ENCODE results near the gene PLEKHM3. TPM values are rescaled to one million over a fixed set of nuclear protein-coding genes. Genes with fewer than 3 reads are reported as not detected.

Gene PLEKHM3
- total and polyA plus RNA-seq, 2 donors: 8.2 to 8.8 TPM

- no peaks in the 10 kb centered on the region for H3K4me1 ChIP-seq (ENCODE audit: control insufficient read depth in 2 of 2, insufficient read depth in 2 of 2, low read length in 2 of 2)
- H3K36me3 ChIP-seq (ENCODE audit: control insufficient read depth in 2 of 2, insufficient read depth in 2 of 2, low read length in 1 of 2): no peaks in the 10 kb centered on the region
- no peak for DNase-seq (ENCODE audit: low read depth in 6 of 9, low spot score in 9 of 9)
- H3K9me3 ChIP-seq (ENCODE audit: control insufficient read depth in 2 of 2, insufficient read depth in 1 of 2, low read length in 1 of 2): no peaks in the 10 kb centered on the region
- H3K4me3 ChIP-seq (ENCODE audit: low read length in 2 of 2): no peak overlapping the region
- WGBS: 97% methylated on average over 6 of the region's 6 CpGs
- H3K27me3 ChIP-seq (ENCODE audit: control insufficient read depth in 2 of 2, insufficient read depth in 1 of 2, low read length in 1 of 2): no peaks in the 10 kb centered on the region
- no peak overlapping the region for H3K27ac ChIP-seq (ENCODE audit: low read depth in 1 of 2, low read length in 1 of 2)
Observed at GRCh38 chr2:207896525-207897285, 128.6 kb downstream of the PLEKHM3 start.

DNA sequence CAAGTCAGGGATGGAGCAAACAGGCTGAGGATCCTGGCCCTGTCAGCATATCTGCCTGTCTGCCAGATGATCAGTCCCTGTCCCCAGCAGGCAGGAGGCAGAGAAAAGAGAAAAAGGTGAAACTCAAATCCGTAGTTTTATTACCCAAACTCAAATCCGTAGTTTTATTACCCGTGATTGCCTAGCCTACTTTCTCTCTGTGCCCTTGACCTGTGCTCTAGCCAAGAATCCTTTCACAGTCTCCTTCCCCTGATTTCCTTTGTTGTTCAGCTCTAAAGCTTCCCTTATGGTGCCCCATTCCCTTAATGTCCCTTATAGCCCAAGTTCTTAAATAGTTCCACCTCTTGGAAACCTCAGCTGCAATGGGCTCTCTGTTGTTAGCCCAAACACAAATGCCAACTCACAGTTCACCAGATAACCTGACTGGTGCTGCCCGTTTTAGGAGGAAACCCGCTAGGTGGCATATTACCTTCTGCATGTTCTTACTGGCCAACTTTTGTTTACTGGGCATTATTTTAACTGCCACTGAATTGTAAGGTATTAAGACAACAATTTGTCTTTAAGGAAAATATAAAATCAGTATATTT is 130.0 kb downstream of the PLEKHM3 start:
- H3K27ac ChIP-seq (ENCODE audit: low read depth in 1 of 2, low read length in 1 of 2): no peak overlapping the region
- no peak overlapping the region for H3K4me3 ChIP-seq (ENCODE audit: low read length in 2 of 2)
- no peaks in the 10 kb centered on the region for H3K36me3 ChIP-seq (ENCODE audit: control insufficient read depth in 2 of 2, insufficient read depth in 2 of 2, low read length in 1 of 2)
- H3K9me3 ChIP-seq (ENCODE audit: control insufficient read depth in 2 of 2, insufficient read depth in 1 of 2, low read length in 1 of 2): no peaks in the 10 kb centered on the region
- DNase-seq (ENCODE audit: low read depth in 6 of 9, low spot score in 9 of 9): no peak
- 98% methylated on average over 5 of the region's 5 CpGs for WGBS
- H3K27me3 ChIP-seq (ENCODE audit: control insufficient read depth in 2 of 2, insufficient read depth in 1 of 2, low read length in 1 of 2): no peaks in the 10 kb centered on the region
- H3K4me1 ChIP-seq (ENCODE audit: control insufficient read depth in 2 of 2, insufficient read depth in 2 of 2, low read length in 2 of 2): no peaks in the 10 kb centered on the region

GRCh38 chr2:207892716-207893402 is 132.5 kb downstream of the PLEKHM3 start:
- no peak for DNase-seq (ENCODE audit: low read depth in 6 of 9, low spot score in 9 of 9)
- H3K27me3 ChIP-seq (ENCODE audit: control insufficient read depth in 2 of 2, insufficient read depth in 1 of 2, low read length in 1 of 2): no peaks in the 10 kb centered on the region
- no peaks in the 10 kb centered on the region for H3K9me3 ChIP-seq (ENCODE audit: control insufficient read depth in 2 of 2, insufficient read depth in 1 of 2, low read length in 1 of 2)
- 88% methylated on average over 7 of the region's 7 CpGs for WGBS
- no peak overlapping the region for H3K27ac ChIP-seq (ENCODE audit: low read depth in 1 of 2, low read length in 1 of 2)
- no peaks in the 10 kb centered on the region for H3K4me1 ChIP-seq (ENCODE audit: control insufficient read depth in 2 of 2, insufficient read depth in 2 of 2, low read length in 2 of 2)
- no peaks in the 10 kb centered on the region for H3K36me3 ChIP-seq (ENCODE audit: control insufficient read depth in 2 of 2, insufficient read depth in 2 of 2, low read length in 1 of 2)
- no peak overlapping the region for H3K4me3 ChIP-seq (ENCODE audit: low read length in 2 of 2)

GRCh38 chr2:207891086-207891844 is 134.1 kb downstream of the PLEKHM3 start:
- no peak for DNase-seq (ENCODE audit: low read depth in 6 of 9, low spot score in 9 of 9)
- Histone ChIP-seq H3K4me3 (ENCODE audit: low read length in 2 of 2) (no peak overlapping the region), H3K36me3 (ENCODE audit: control insufficient read depth in 2 of 2, insufficient read depth in 2 of 2, low read length in 1 of 2) (no peaks in the 10 kb centered on the region), H3K9me3 (ENCODE audit: control insufficient read depth in 2 of 2, insufficient read depth in 1 of 2, low read length in 1 of 2) (no peaks in the 10 kb centered on the region), H3K27me3 (ENCODE audit: control insufficient read depth in 2 of 2, insufficient read depth in 1 of 2, low read length in 1 of 2) (no peaks in the 10 kb centered on the region), H3K4me1 (ENCODE audit: control insufficient read depth in 2 of 2, insufficient read depth in 2 of 2, low read length in 2 of 2) (no peaks in the 10 kb centered on the region), H3K27ac (ENCODE audit: low read depth in 1 of 2, low read length in 1 of 2) (no peak overlapping the region)
- WGBS: 98% methylated on average over 4 of the region's 4 CpGs

DNA sequence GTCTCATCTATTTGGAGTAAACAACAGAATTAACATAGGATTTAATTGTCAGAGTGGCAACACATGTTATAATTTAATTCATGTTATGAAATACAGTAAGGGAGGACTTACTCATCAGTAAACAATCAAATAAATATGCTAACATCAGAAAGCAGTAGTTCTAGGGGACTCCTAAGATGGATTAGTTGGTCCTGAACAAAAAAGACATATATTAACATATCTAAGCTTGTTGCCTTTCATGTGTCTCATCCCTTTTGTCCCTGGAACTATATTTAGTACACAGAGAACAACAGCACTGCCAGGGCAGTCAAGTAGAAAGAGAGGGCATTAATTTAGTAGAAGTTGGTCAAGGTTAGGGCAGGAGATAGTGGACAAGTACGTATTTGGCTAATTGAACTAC is 137.8 kb downstream of the PLEKHM3 start:
- no peak for DNase-seq (ENCODE audit: low read depth in 6 of 9, low spot score in 9 of 9)
- no peaks in the 10 kb centered on the region for H3K27me3 ChIP-seq (ENCODE audit: control insufficient read depth in 2 of 2, insufficient read depth in 1 of 2, low read length in 1 of 2)
- H3K4me1 ChIP-seq (ENCODE audit: control insufficient read depth in 2 of 2, insufficient read depth in 2 of 2, low read length in 2 of 2): no peaks in the 10 kb centered on the region
- 95% methylated on average over 1 of the region's 1 CpG for WGBS
- H3K9me3 ChIP-seq (ENCODE audit: control insufficient read depth in 2 of 2, insufficient read depth in 1 of 2, low read length in 1 of 2): no peaks in the 10 kb centered on the region
- H3K4me3 ChIP-seq (ENCODE audit: low read length in 2 of 2): no peak overlapping the region
- no peak overlapping the region for H3K27ac ChIP-seq (ENCODE audit: low read depth in 1 of 2, low read length in 1 of 2)
- no peaks in the 10 kb centered on the region for H3K36me3 ChIP-seq (ENCODE audit: control insufficient read depth in 2 of 2, insufficient read depth in 2 of 2, low read length in 1 of 2)

DNA sequence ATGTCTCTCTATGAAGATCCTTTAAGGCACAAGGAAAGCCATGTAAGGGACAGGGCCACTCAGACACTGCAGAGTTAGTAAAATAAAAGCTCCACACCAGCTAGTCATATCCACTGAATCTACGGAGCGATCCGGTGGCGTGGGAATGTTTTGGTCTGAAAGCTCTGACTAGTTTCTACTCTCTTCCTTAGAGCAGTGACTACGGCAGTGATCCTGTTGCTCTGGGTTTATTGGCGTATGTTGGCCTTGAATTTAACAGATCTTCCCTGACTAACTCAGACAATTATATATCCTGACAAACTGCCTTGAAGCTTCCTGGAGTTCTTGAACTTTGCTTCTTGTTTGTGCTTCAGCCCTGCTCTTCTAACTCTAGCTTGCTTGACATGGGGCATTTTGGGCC is 140.3 kb downstream of the PLEKHM3 start:
- H3K4me1 ChIP-seq (ENCODE audit: control insufficient read depth in 2 of 2, insufficient read depth in 2 of 2, low read length in 2 of 2): no peaks in the 10 kb centered on the region
- no peak for DNase-seq (ENCODE audit: low read depth in 6 of 9, low spot score in 9 of 9)
- no peaks in the 10 kb centered on the region for H3K9me3 ChIP-seq (ENCODE audit: control insufficient read depth in 2 of 2, insufficient read depth in 1 of 2, low read length in 1 of 2)
- no peak overlapping the region for H3K4me3 ChIP-seq (ENCODE audit: low read length in 2 of 2)
- H3K27ac ChIP-seq (ENCODE audit: low read depth in 1 of 2, low read length in 1 of 2): no peak overlapping the region
- no peaks in the 10 kb centered on the region for H3K27me3 ChIP-seq (ENCODE audit: control insufficient read depth in 2 of 2, insufficient read depth in 1 of 2, low read length in 1 of 2)
- no peaks in the 10 kb centered on the region for H3K36me3 ChIP-seq (ENCODE audit: control insufficient read depth in 2 of 2, insufficient read depth in 2 of 2, low read length in 1 of 2)
- WGBS: 99% methylated on average over 6 of the region's 6 CpGs

DNA sequence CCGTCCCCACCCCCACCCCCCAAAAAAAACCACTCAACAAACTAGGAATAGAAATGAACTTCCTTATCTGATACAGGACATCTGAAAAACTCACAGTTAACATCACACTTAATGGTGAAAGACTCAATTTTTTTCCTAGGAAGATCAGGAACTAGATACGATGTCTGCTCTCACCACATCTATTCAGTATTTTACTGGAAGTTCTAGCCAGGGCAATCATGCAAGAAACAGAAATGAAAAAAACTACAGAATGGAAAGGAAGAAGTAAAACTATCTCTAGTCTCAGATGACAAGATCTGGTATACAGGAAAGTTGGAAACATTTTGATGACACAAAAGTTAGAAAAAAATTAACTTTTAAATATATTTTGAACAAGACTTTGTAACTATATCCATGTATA is 141.2 kb downstream of the PLEKHM3 start:
- DNase-seq (ENCODE audit: low read depth in 6 of 9, low spot score in 9 of 9): no peak
- H3K27me3 ChIP-seq (ENCODE audit: control insufficient read depth in 2 of 2, insufficient read depth in 1 of 2, low read length in 1 of 2): no peaks in the 10 kb centered on the region

DNA sequence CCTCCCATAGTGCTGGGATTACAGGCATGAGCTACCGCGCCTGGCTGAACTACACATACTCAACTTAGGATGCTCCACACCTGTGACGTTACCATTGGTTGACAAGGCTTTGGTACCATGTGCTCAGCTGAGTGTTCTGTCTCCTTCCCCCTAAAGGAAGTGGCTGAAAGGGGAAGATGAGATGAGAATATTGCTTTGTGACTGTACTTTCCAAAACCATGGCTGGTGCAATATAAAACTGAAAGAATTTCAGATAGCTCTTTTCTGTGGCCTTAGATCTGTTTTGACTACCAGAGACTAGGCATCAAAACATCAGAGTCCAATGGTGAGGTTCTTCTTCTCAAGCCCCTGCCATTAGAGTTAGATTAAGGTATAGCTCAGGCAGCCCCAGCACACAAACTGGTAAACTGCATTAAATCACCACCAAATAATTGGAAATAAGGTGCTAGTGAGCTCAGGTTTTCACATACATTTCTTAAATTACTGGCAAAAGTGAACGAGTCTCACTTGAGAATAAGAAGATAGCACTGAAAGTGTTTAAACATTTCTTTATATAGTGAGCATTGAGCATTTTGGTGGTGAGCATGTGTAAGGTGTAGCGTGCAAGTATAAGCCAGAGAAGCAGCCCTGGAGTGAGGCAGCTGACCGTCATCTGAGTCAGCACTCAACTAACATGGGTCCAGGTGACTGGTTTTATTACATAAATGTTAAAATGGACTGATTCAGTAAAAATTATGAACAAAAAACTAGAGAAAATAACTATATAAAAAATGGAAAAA is 142.1 kb downstream of the PLEKHM3 start:
- Histone ChIP-seq H3K36me3 (ENCODE audit: control insufficient read depth in 2 of 2, insufficient read depth in 2 of 2, low read length in 1 of 2) (no peaks in the 10 kb centered on the region), H3K27ac (ENCODE audit: low read depth in 1 of 2, low read length in 1 of 2) (no peak overlapping the region), H3K9me3 (ENCODE audit: control insufficient read depth in 2 of 2, insufficient read depth in 1 of 2, low read length in 1 of 2) (no peaks in the 10 kb centered on the region), H3K27me3 (ENCODE audit: control insufficient read depth in 2 of 2, insufficient read depth in 1 of 2, low read length in 1 of 2) (no peaks in the 10 kb centered on the region), H3K4me1 (ENCODE audit: control insufficient read depth in 2 of 2, insufficient read depth in 2 of 2, low read length in 2 of 2) (no peaks in the 10 kb centered on the region), H3K4me3 (ENCODE audit: low read length in 2 of 2) (no peak overlapping the region)
- WGBS: 96% methylated on average over 6 of the region's 6 CpGs
- DNase-seq (ENCODE audit: low read depth in 6 of 9, low spot score in 9 of 9): no peak

More for the DNA sequence above, 141.2 kb downstream of the PLEKHM3 start:
- no peak overlapping the region for H3K27ac ChIP-seq (ENCODE audit: low read depth in 1 of 2, low read length in 1 of 2)
- H3K4me3 ChIP-seq (ENCODE audit: low read length in 2 of 2): no peak overlapping the region
- H3K4me1 ChIP-seq (ENCODE audit: control insufficient read depth in 2 of 2, insufficient read depth in 2 of 2, low read length in 2 of 2): no peaks in the 10 kb centered on the region
- no peaks in the 10 kb centered on the region for H3K36me3 ChIP-seq (ENCODE audit: control insufficient read depth in 2 of 2, insufficient read depth in 2 of 2, low read length in 1 of 2)
- H3K9me3 ChIP-seq (ENCODE audit: control insufficient read depth in 2 of 2, insufficient read depth in 1 of 2, low read length in 1 of 2): no peaks in the 10 kb centered on the region
- WGBS: 93% methylated on average over 2 of the region's 2 CpGs

All from thymus (tissue), 11 donors.